NCI-H526 treated with DMSO at 0.1 percent for 48 hours (cell line): ENCODE results near the gene LTBP4.
A peak's percentile ranks its signal among the peaks of the same experiment; 100 is the strongest.

Source experiments
- DNase-seq: peaks from one replicate; lab custom pipeline; 2025; lab: John Stamatoyannopoulos, UW

LTBP4 gene

DNA sequence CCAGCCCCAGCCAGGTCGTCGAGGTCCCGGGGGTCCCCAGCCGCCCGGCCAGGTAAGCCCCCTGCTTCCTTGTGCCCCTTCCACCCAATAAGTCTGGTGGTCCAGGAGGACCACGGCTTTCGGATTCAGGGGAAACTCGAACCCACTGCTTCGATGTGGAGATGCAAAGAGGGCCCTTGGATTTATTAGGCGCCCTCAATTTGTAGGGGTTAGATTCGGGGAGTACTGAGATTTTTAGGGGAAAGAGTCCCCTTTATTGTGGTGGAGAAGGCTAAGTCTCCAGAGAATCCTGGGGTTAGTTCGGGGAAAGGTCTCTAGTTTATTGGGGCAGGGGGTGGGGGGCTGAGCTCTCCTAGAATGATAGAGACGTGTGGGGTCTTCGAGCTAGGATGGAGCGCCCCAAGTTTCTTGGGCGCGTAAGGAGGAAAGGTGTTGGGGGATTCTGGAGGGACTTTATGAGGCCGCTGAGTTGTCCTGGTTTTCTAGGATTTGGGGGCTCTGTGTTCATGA lies 3.8 kb upstream of the LTBP4 start:
- no peak for DNase-seq

DNA sequence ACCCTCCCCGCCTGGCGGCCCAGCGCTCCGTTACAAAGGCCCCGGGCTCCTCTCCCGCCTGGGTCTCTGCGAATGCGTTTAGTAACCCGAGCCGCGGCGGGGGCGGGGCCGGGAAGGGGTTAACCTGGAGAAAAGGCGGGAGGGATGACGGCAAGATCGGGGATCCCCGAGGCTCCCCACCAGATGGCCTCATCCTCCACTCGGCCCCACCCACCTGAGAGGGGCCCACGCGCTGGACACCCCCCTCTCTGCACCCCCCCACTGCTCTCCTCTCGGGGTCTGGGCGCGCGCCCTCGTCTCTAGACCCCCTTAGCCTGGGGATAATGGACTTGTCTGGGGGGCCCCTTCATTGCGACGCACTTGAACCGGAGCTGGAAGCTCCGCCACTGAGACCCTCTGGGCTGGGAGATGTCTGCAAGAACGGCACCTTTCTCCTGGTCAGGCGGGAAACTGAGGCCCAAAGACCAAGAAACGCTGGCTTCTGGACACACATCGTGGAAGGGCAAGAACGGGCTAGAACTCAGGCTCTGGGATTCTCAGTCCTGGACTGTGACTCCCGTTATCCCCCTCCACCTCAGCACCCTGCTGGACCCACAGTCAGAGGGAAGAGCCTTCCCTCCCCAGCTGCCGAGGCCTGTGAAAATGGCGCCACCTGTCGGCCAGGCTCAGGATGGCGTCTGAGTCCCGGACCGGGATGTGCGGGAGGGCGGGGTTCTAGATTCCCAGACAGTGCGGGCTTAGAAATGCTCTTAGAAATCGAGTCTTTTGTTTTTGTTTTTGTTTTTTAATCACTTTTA lies 2.9 kb upstream of the LTBP4 start:
- peak; percentile 66 for DNase-seq

- DNase-seq, result no peak
These were observed 2.3 kb upstream of the LTBP4 start for GRCh38 chr19:40598918-40599307.

GRCh38 chr19:40599331-40599901 lies 1.8 kb upstream of the LTBP4 start:
- DNase-seq, result no peak

- DNase-seq, result no peak
These were observed 1.1 kb upstream of the LTBP4 start for GRCh38 chr19:40599902-40600569.

GRCh38 chr19:40600570-40601133 lies 517 bp upstream of the LTBP4 start:
- no peak for DNase-seq

DNA sequence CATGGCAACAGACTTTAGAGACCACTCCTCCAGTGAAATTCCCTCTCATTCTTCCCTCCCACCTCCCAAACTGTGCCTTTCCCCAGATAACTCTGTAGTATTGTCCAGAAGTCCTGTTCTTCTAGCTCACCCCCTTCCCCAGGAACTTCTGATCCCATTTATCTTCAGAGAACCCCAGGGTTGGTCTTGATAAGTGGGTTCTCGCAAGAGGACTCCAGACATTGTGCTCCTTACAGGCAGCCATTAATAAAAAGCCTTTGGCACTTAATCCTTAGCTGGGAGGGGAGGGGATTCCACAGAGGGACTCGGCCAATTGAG lies 1.9 kb downstream of the LTBP4 start:
- no peak for DNase-seq

DNA sequence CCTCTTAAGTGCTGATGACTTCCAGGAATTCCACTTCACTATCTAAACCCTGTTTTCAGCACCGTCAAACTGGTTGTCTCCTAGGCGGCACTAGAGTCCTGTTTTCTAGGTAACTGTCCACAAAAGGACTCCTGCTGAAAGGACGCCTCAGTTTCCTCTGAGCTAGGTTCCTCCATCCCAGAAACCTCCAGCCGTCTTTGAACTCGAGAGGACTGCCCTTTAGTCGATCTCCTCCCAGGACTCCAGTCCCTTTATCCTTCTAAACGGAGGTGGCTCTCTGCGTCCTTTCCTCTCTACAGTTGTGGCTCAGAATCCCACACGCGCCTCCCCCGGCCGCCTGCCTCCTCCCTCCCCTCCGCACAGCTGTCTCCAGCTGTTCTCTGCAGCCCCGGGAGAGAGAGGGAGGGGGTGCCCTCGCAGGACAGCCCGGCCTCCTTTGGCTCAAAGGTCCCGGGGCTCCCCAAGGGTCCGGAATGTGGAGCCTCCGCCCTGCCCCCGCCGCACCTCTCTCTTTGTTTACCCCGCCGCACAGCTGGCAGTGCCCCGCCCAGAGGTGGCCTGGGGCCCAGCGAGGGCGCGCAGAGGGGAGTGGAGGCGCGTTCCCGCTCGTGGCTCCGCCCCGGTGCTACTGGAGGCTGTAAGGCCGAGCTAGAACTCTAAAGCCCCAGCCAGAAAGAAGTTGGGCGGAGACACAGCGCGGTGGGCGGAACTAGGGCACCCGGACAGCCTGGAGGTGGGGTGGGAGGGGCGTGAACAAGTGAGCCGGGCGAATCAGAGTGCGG lies 2.4 kb downstream of the LTBP4 start:
- peak; percentile 98 for DNase-seq

DNA sequence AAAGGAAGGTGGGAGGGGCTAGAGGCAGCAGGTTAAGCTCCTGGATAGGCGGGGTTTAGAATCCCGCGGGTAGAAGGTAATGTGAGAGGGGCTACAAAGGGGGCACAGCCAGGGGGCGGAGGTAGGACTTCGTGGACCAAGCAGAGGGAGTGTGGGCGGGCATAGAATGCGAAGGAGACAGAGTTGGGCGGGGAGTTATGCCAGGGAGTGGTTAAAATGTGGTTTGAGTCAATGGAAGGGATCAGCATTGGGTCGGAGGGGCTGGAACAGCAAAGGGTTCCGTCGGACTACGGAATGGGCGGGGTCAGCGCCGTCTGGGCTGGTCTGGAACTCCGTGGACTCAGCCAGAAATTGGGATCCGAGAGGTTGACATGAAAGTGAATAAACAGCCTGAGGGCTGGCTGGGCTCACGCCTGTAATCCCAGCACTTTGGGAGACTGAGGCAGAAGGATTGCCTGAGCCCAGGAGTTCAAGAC lies 3.0 kb downstream of the LTBP4 start:
- DNase-seq, result no peak

DNA sequence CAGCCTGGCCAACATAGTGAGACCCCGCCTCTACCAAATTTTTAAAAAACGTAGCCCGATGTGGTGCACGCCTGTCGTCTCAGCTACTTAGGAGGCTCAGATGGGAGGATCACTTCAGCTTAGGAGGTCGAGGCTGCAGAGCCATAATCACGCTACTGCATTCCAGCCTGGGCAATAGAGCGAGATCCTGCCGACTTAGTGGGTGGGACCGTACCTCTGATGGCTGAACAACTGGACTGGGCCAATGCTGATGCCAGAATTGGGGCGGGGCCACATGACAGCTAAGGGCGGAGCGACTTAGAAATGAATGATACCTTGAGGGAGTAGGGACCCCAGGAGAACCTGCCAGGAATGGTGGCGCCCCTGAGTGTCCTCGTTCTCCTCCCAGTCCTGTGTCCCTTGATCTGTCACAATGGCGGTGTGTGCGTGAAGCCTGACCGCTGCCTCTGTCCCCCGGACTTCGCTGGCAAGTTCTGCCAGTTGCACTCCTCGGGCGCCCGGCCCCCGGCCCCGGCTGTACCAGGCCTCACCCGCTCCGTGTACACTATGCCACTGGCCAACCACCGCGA lies 3.6 kb downstream of the LTBP4 start:
- DNase-seq, result no peak

DNA sequence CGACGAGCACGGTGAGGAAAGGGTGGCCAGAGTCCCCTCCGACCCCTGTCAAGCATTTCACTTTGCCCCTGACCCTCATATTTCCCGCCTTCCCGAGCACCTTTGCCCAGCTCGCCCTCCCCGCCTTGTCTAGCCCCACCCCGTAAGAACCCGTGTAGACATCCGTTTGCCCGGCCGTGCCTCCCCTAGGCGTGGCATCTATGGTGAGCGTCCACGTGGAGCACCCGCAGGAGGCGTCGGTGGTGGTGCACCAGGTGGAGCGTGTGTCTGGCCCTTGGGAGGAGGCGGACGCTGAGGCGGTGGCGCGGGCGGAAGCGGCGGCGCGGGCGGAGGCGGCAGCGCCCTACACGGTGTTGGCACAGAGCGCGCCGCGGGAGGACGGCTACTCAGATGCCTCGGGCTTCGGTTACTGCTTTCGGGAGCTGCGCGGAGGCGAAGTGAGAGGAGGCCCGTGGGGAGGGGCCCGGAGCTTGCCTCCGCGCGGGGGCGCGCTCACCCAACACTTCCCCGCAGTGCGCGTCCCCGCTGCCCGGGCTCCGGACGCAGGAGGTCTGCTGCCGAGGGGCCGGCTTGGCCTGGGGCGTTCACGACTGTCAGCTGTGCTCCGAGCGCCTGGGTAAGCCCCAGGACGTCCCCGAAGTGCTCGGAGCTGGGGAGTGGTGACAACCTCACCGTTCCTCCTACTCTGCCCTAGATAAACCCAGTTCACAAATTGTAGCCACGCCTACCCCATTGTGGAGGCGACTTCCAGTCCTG lies 4.2 kb downstream of the LTBP4 start:
- peak; percentile 63 for DNase-seq

DNA sequence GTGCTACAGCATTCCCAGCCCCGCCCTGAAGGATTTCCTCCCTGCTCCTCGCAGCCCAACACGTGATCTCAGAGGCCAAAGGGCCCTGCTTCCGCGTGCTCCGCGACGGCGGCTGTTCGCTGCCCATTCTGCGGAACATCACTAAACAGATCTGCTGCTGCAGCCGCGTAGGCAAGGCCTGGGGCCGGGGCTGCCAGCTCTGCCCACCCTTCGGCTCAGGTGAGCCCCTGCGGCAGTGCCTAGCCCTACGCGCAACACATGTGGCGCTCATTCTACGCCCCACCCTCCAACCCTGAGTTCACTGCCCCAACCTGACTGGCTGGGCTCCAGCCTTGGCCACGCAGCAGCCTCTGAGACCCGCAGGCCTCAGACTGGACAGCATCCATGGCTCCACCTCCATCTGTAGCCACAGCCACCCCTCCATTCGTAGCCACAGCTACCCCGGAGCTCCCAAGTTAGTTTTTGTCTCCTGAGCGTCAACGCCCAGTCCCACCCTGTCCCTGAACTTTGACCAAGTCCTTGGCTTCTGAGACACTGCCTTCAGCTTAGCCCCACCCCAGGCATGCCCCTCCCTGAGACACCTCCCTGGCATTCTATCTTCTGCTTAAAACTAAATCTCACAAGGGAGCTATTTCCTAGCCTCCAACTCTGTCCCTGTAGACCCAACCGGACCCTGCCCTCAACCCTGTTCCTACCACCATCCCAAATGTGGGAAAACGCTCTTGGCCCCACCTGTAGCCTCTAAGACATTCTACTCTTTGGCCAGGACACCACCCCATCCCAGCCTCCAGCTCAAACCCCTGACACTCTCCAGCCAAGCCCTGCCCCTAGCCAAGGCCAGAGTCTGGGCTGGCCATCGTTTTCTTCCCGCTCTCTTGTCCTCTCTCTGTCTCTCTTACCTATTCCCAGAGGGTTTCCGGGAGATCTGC lies 6.4 kb downstream of the LTBP4 start:
- DNase-seq, result no peak

GRCh38 chr19:40608240-40608621 lies 7.1 kb downstream of the LTBP4 start:
- DNase-seq, result no peak

DNA sequence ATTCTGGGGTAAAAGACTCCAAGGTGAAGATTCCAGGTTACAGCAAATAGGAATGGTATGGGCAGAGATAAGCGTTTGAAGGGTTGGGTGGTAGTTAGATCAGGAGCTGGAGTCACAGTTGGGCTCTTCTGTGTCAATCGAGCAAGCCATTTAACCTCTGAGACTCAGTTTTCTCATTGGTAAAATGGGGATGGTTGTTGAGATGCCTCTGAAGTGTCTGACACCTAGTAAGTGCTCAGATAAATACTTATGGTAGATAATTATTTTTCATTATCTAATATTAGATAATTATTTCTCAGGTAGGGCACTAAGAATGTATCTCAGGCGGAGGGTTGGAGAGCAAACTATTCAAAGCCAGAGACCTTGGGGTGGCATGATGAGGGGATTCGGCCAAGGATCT lies 7.8 kb downstream of the LTBP4 start:
- DNase-seq, result no peak

- peak; percentile 33 for DNase-seq
These were observed 8.6 kb downstream of the LTBP4 start for GRCh38 chr19:40609561-40610395.

GRCh38 chr19:40610396-40611064 lies 9.4 kb downstream of the LTBP4 start:
- DNase-seq, result no peak

- no peak for DNase-seq
These were observed 9.9 kb downstream of the LTBP4 start for GRCh38 chr19:40611096-40611495.
